Measurements from ENCODE around the gene SUSD6. TPM values are rescaled to one million over a fixed set of nuclear protein-coding genes. Genes with fewer than 3 reads are reported as not detected.

The SUSD6 gene
- total RNA-seq, 1 experiment from 2014 or later, result 3.7 TPM

GRCh38 chr14:69673104-69673503, 61.7 kb downstream of the SUSD6 start:
- H2BK120ac ChIP-seq (ENCODE audit: low read depth, low read length, poor library complexity, severe bottlenecking), result no peak overlapping the region
- no peak overlapping the region for H3K14ac ChIP-seq (ENCODE audit: insufficient read depth, low read length)
- no peak overlapping the region for H2BK12ac ChIP-seq (ENCODE audit: insufficient read length, low read depth, low read length)
- no peak overlapping the region for H3T11ph ChIP-seq (ENCODE audit: low read length)
- H2BK5ac ChIP-seq (ENCODE audit: insufficient read length, low read length), result no peak overlapping the region
- H3K56ac ChIP-seq (ENCODE audit: insufficient read length, low read depth, low read length), result no peak overlapping the region
- Mint-ChIP-seq H3K4me1 (peaks cover 26 to 27% of the 10 kb centered on the region in 2 experiments), H3K27me3 (ENCODE audit: low read depth) (no peaks in the 10 kb centered on the region), H3K9me3 (no peaks in the 10 kb centered on the region), H3K4me3 (no peak overlapping the region), H3K36me3 (ENCODE audit: insufficient read depth in 1 of 3, low read depth in 3 of 3) (no peaks in the 10 kb centered on the region), H3K27ac (no peak overlapping the region)
- H4K20me1 ChIP-seq (ENCODE audit: control insufficient read depth, insufficient read depth, insufficient read length), result no peaks in the 10 kb centered on the region
- no peak overlapping the region for H3K4ac ChIP-seq (ENCODE audit: low read depth, low read length)
- no peak for DNase-seq
- no peak overlapping the region for H2AFZ ChIP-seq (ENCODE audit: low read length)
- H3K18ac ChIP-seq (ENCODE audit: insufficient read length, low read depth, low read length), result no peak overlapping the region
- H2BK15ac ChIP-seq (ENCODE audit: low read depth, low read length), result no peak overlapping the region
- no peak overlapping the region for H3K27ac ChIP-seq (ENCODE audit: insufficient read length, low read depth, low read length)
- no peaks in the 10 kb centered on the region; the same call in 1 of the 2 replicates for H3K4me1 ChIP-seq (ENCODE audit: insufficient read depth, low read length)
- H3K9ac ChIP-seq (ENCODE audit: extremely low read depth, insufficient read length, low read length), result no peak overlapping the region
- H4K5ac ChIP-seq (ENCODE audit: insufficient read length, low read depth, low read length), result no peak overlapping the region
- no peaks in the 10 kb centered on the region for H3K79me2 ChIP-seq (ENCODE audit: insufficient read depth, low read length)
- H3K4me2 ChIP-seq (ENCODE audit: insufficient read depth, insufficient read length, low read length), result no peak overlapping the region
- H4K8ac ChIP-seq (replicated peaks; ENCODE audit: insufficient read length, low read depth, low read length), result no peak overlapping the region
- H2BK20ac ChIP-seq (ENCODE audit: low read depth, low read length, poor library complexity, severe bottlenecking), result no peak overlapping the region
- no peaks in the 10 kb centered on the region for H3K23me2 ChIP-seq (ENCODE audit: insufficient read length, low read depth, low read length, poor library complexity, severe bottlenecking)
- no peak overlapping the region for H2AK5ac ChIP-seq (ENCODE audit: insufficient read length, low read length)
- TF ChIP-seq CTCF (conservative IDR thresholded peaks at IDR 0.05), result no peak
- H3K9me3 ChIP-seq (ENCODE audit: control insufficient read depth, low read depth, low read length), result no peaks in the 10 kb centered on the region
- H3K23ac ChIP-seq (ENCODE audit: insufficient read length, low read depth, low read length), result no peak overlapping the region
- H3K27me3 ChIP-seq (ENCODE audit: insufficient read depth, low read length), result no peaks in the 10 kb centered on the region
- no peak overlapping the region for H4K91ac ChIP-seq (ENCODE audit: insufficient read length, low read depth, low read length)
- no peaks in the 10 kb centered on the region for H3K79me1 ChIP-seq (ENCODE audit: insufficient read depth, low read depth, low read length, poor library complexity, severe bottlenecking)
